HTR-8/SVneo (cell line): ENCODE data around the gene RFWD3.
A peak's percentile ranks its signal among the peaks of the same experiment; 100 is the strongest.

Source experiments
- DNase-seq: peaks from one replicate; pipeline ENCODE4 v3.0.0; 2011; ENCODE audit warnings: low spot score, mixed read lengths; ENCODE audit not compliant: insufficient read length
- FAIRE-seq: peaks from 2 replicates; lab custom pipeline; 2011; peaks lifted over from hg19 to GRCh38; lab: Jason Lieb, UNC

The RFWD3 gene, protein sequence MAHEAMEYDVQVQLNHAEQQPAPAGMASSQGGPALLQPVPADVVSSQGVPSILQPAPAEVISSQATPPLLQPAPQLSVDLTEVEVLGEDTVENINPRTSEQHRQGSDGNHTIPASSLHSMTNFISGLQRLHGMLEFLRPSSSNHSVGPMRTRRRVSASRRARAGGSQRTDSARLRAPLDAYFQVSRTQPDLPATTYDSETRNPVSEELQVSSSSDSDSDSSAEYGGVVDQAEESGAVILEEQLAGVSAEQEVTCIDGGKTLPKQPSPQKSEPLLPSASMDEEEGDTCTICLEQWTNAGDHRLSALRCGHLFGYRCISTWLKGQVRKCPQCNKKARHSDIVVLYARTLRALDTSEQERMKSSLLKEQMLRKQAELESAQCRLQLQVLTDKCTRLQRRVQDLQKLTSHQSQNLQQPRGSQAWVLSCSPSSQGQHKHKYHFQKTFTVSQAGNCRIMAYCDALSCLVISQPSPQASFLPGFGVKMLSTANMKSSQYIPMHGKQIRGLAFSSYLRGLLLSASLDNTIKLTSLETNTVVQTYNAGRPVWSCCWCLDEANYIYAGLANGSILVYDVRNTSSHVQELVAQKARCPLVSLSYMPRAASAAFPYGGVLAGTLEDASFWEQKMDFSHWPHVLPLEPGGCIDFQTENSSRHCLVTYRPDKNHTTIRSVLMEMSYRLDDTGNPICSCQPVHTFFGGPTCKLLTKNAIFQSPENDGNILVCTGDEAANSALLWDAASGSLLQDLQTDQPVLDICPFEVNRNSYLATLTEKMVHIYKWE

GRCh38 chr16:74666425-74667254 is at the start of gene RFWD3:
TSS of gene RFWD3 (minus strand) at chr16:74666877. CDS start at chr16:74661449, 5,428 bp downstream.
- peak; percentile 96 for FAIRE-seq
- peak; percentile 100 for DNase-seq

DNA sequence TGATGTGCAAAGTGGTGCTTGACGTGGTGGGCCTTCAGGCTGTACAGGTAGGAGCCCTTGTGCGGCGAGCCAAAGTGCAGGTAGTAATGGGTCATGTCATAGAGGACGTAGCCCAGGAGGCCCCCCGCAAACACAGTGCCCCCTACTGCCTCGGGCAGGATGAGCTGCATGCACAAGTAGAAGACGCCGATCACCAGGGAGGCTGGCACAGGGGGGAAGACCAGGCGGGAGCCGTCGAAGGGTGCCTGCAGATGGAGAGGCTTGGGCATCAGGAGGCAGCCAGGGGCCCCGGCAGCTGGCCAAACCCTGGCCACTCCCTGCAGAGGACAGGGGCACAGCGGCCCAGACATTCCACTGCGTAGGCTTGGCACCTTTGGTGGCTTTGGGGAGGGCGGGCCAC is 49.7 kb upstream of the RFWD3 start:
- FAIRE-seq: no peak

DNA sequence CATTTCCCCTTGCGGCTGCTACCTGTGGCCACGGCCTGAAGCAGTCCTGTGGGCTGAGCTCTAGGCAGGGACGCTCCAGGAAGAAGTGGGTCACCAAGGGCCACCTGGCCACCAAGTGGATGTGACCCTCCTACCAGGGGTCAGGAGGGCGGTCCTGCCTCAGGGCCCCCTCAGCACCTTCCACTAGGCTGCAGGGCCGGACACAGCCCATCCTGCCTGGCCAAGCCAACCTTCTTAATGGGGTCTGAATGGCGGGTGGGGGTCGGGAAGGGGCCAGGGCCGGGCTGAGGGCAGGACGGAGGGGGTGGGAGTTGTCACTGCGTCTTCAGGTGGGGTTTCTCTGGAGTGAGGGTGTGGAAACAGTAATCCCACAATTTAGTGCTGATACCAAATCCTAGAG is 47.2 kb upstream of the RFWD3 start:
- FAIRE-seq (no peak), DNase-seq (no peak)

More for the DNA sequence above, 49.7 kb upstream of the RFWD3 start:
- no peak for DNase-seq

DNA sequence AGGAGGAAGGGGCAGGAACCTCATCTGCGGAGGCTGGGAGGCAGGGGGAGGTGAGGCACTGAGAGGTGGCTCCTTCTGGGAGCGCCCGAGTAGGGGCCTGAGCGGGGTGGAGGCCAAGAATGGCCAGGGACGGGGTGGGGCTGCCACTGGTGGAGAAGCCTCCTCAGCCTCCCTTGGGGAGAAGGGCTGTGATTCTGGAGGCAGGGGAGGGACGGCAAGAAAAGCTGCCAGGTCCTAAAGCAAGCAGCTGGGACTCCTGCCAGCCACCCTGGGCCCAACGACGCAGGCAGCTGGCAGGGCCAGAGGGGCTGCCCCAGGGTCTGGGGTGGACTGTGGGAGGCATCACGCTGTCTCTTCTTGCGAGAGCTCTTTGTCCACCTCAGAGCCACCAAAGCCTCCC is 46.6 kb upstream of the RFWD3 start:
- FAIRE-seq (no peak), DNase-seq (no peak)

DNA sequence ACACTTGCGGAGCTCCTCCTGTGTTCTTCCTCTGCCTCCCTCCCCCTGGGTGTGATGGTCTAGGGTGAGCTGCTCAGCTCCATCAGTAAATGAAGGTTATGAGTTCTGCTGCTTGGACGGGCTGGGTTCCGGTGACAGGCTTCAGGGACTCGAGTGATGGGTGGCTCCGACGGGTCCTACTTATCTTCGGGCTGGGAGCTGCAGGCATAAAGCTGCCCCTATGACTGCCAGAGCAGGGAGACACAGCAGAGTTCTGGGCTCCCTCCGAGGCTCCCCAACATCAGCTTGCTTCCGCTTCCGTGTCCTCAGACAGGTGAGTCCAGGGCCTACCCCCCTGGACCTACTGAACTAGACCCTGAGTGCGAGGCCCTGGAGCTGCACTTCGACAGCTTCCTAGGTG is 45.3 kb upstream of the RFWD3 start:
- FAIRE-seq: no peak
- no peak for DNase-seq

DNA sequence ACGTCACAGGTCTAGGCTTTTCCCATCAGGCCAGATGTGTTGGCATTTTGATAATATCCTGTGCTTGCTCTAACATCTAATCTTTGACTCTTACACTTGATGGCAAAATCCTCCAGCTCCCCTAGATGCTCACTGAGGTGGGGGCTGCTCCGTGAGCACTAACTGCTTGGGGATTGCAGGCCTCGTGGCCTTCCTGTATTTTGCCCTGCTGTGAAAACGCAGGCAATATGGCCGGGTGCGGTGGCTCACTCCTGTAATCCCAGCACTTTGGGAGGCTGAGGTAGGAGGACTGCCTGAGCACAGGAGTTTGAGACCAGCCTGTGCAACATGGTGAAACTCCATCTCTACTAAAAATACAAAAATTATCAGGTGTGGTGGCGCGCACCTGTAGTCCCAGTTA is 43.7 kb upstream of the RFWD3 start:
- no peak for DNase-seq
- FAIRE-seq: no peak

GRCh38 chr16:74709441-74709877 is 42.8 kb upstream of the RFWD3 start:
- DNase-seq: peak; percentile 93

GRCh38 chr16:74700438-74701225 is 34.0 kb upstream of the RFWD3 start, which contains the start of gene MLKL:
TSS of gene MLKL (minus strand) at chr16:74700862. CDS start at chr16:74695757, 5,105 bp downstream.
- FAIRE-seq: no peak
- DNase-seq: peak; percentile 64

More at GRCh38 chr16:74709441-74709877, 42.8 kb upstream of the RFWD3 start:
- peak; percentile 90 for FAIRE-seq

DNA sequence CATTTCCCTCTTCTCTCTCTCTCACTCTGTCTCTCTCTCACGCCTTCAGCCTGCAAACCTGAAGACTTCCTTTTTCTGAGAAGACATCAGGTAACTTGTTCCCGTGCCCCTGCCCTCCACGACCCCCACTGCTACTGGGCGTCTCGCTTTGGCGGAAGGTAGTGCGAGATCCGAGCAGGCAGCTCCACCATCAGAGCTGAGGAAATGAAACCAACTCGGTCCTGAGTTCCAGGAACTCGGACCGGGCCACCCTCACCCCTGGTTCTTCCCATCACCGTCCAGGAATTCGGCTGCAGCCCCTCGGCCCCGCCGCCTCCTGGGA is 33.4 kb upstream of the RFWD3 start:
- DNase-seq (peak; percentile 52), FAIRE-seq (no peak)

- DNase-seq (no peak), FAIRE-seq (no peak)
These were observed 33.0 kb upstream of the RFWD3 start for GRCh38 chr16:74699666-74700065.

DNA sequence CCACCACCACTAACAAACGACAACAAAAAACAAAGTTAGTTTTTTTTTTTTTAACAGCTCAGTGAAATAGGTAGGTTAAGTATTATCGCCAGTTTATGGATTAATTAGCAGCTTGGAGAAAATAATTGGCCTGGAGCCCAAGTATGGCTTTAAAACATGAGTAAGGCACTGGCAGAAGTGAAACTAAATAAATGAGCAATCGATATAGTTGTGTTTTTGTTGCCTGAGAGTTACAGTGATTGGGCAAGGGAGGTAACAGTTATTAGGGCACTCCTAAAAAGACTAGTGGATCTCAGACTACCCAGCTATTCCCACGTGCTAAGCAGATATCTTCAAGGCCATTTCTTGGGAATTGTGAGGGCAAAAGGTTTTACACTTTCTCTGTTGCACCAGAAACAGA is 31.5 kb upstream of the RFWD3 start:
- FAIRE-seq: no peak
- DNase-seq: no peak

DNA sequence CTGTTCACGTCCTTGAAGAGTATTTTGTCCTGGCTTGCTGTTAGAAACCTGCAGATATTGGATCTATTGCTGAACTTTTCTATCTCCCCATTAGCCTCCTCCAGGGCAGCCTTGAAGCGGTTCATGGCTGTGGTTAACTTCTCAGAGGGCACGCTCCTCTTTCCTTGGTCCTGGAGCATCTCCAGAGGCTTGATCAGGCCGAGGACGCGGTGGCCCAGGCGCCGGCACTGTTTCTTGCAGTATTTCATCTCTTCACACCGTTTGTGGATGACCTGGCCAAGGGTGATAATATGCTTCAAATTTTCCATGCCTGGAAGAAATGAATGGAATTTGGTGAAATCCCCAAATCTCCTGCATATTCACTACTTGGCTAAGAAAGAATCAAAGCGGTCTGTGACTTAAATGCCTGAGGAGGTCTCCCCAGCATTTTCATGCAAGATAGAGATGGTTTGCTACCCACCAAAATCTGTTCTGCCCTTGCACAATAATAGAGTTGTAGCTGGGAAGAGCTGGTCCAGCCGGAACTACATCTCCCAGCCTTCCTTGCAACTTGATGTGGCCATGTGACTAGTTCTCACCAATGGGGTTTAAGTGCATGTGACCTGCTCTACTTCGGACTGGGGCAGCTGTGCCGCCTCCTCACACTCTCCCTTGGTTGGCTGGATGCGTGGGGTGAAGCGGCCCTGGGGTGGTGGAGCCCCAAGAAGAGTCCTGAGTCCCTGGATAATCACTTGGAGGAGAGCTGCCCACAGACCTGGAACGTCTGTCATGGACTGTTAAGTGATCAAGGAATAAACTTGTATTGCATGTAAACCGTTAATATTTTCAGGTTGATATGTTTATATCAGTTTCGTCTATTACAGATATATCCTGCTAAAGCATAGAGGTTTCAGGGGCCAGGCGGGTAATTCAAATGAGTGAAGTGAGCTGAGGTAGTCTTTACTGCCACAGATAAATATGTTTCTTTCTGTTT is 29.1 kb upstream of the RFWD3 start:
- peak; percentile 99 for DNase-seq
- peak; percentile 98 for FAIRE-seq

DNA sequence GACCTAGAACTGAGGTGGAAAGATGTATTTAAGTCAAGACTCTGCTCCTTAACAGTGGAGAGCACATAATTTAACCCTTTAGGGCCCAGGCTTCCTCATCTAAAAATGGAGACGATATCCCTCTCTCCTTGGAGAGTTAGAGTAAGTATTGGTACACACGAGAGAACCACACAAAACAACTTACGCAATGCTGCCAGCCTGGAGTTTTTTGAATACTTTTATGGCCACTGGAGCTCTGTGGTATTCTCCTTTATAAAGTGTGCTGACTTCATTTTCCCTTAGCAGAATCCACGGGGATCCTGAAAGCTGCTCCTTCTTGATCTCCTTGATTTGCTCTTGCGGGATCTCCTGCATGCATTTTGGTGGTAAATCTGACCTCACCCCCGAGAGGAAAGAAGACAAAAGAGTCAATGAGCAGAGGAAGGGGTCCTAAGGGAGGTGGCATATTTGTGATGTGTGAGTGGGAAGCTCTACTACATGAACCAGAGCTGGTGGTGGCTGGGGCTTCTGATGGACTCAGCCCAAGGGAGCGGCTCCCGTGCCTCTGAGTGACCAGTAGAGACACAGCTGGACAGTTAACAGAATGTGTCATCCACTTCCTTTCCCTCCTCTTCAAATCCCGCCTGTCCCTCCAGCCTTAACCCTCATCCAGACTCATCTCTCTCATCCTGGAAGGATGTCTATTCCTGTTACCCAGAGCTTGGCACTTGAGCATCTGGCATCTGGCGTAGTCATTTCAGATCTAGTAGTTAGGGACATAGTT is 24.6 kb upstream of the RFWD3 start:
- FAIRE-seq (no peak), DNase-seq (no peak)

DNA sequence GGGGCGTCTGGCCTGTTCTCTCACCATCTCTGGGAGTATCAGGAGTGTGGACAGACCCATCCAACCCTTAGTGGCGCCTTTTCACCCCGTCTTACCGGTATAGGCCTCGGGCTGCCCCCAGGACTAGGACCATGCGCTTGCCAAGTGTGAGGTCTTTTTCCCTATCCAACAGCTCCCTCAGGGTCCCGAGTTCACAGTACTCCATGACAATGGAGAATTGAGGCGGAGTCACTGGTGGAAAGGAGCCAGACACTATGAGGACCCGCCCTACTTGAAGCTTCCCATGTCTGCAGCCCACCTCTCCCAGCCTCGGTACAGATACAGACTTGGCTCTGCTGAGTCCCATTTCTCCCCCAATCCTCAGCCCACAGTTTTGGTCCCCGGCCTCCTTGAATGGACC is 15.9 kb upstream of the RFWD3 start:
- DNase-seq (no peak), FAIRE-seq (no peak)

DNA sequence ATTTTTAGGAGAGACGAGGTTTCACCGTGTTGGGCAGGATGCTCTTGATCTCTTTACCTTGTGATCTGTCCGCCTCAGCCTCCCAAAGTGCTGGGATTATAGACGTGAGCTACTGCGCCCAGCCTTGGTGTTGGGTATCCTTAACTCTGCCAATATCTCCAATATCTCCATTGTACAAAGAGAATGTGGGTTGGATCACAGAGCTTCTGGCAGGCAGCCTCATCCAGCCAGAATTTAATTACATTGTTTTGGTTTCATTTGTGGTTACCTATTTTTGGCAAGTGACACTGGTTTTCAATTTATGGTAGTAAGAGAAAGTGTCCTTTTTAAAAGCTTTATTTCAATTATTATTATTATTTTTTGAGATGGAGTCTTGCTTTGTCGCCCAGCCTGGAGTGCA is 14.0 kb upstream of the RFWD3 start:
- DNase-seq: no peak
- no peak for FAIRE-seq

DNA sequence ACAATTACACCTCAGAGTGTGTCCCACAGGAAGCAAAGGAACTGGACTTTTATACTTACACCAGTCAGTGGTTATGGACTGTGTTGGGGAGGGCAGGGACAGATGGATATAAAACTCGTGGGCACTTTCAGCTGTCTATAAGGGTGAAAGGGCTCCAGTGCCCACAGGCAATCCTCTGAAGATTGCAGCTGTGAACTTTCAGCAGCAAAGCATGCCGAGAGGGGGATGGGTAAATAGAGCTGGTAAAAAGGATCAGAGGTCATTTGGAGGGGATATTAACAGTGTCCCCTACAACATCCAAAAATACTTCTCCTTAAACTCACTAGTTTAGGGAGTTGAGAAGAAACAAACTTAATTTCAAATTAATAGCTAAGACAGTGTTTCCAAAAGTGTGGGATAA is 13.3 kb upstream of the RFWD3 start:
- DNase-seq: no peak
- FAIRE-seq: no peak

DNA sequence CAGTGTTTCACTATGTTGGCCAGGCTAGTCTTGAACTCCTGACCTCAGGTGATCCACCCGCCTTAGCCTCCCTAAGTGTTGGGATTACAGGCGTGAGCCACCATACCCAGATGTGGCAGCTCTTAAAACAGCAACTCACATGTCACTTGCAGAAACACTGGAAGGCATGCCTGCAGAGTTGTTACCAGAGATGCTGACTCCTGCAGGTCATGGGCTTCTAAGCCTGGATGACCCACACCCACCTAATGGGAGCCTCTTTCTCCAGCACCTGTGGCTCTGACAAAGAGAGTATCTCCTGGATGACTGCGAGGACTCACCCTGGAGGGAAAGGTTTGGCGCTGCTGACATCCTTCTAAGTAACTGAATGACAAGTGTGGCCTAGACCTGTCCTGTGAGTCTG is 11.2 kb upstream of the RFWD3 start:
- no peak for DNase-seq
- no peak for FAIRE-seq

GRCh38 chr16:74673876-74674275 is 7.2 kb upstream of the RFWD3 start:
- FAIRE-seq: no peak

More at GRCh38 chr16:74673876-74674275, 7.2 kb upstream of the RFWD3 start:
- DNase-seq: no peak
